ENCODE results near the gene GJB2. TPM values are rescaled to one million over a fixed set of nuclear protein-coding genes. Genes with fewer than 3 reads are reported as not detected.

Gene GJB2
- total and polyA plus RNA-seq, 2 of the 8 experiments (the other 6 are each of a cell fraction or from before 2014, with no cell fraction given) = 0.20 to 0.21 TPM

DNA sequence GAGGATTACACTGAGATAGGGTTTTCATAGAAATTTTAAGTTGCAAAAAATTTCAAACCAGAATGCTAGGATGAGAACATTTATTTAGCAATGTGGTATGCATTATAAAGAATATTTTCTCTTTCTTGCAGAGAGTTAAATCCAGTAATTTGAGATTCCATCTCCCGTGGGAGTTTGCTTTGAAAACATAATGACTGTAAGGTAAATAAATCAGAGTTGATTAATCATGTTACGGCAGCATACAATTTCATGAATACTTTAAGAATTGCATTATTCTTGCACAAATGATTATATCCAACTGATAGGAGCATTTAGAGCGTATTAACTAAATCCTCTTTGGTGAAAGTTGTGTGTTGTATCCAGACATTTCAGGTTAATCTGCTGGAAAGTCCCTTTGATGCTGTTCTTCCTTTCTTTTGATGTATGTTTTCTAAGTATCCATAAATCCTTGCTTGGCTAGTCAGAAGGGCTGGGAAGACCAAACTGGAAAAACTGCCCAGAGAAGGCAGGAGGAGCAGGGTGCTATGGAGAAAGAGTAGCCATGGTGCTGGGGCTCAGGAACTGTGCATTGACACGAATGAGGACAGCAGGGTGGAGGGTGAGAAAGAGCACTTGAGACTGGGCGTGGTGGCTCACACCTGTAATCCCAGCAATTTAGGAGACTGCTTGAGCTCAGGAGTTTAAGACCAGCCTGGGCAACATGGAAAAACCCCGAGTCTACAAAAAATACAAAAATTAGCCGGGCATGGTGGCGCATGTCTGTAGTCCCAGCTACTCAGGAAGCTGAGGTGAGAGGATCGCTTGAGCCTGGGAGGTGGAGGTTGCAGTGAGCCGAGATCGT is 27.1 kb downstream of the GJB2 start (continued):
- TF ChIP-seq CHD1 (IDR thresholded peaks at IDR 0.05; ENCODE audit: low read depth, low read length) (no peak), RNF2 (IDR thresholded peaks at IDR 0.05; ENCODE audit: borderline replicate concordance, low read depth, low read length, missing control alignments, poor library complexity, severe bottlenecking) (no peak), RAD21 (IDR thresholded peaks at IDR 0.05 in 1 of 2, conservative IDR thresholded peaks at IDR 0.05 in 1 of 2; ENCODE audit: low read depth in 2 of 2, low read length in 2 of 2) (no peak), POLR2AphosphoS5 (IDR thresholded peaks at IDR 0.05; ENCODE audit: low read depth, low read length) (no peak), CHD2 (IDR thresholded peaks at IDR 0.05; ENCODE audit: low read length) (no peak)
